GM23248 (cell line): ENCODE data around the gene RASGEF1C. TPM values are rescaled to one million over a fixed set of nuclear protein-coding genes. Genes with fewer than 3 reads are reported as not detected.

Experiments
- DNase-seq: peaks from one replicate; pipeline ENCODE4 v3.0.0-alpha.2; 2015
- H2AFZ ChIP-seq: fragments of 200-600 bp; sonication (generic); 2 replicates; pipeline ENCODE4 v1.6.1; 2016; ENCODE audit warnings: antibody characterized with exemption
- H3F3A ChIP-seq: fragments of 200-600 bp; sonication (generic); 2 replicates; pipeline ENCODE4 v1.6.1; 2016; ENCODE audit warnings: mild to moderate bottlenecking, antibody characterized with exemption, mixed run types; ENCODE audit not compliant: insufficient read depth
- H3K27ac ChIP-seq: fragments of 200-600 bp; sonication (generic); 2 replicates; pipeline ENCODE4 v1.5.1; 2016; ENCODE audit warnings: mild to moderate bottlenecking
- H3K27me3 ChIP-seq: fragments of 200-600 bp; sonication (generic); replicated peaks from 2 replicates; pipeline ENCODE4 v1.6.1; 2016; ENCODE audit warnings: mild to moderate bottlenecking; ENCODE audit not compliant: insufficient read depth
- H3K36me3 ChIP-seq: fragments of 200-600 bp; sonication (generic); 2 replicates; pipeline ENCODE4 v1.6.1; 2016; ENCODE audit warnings: low read depth, mild to moderate bottlenecking
- H3K4me1 ChIP-seq: fragments of 200-600 bp; sonication (generic); 2 replicates; pipeline ENCODE4 v1.6.1; 2016; ENCODE audit warnings: mild to moderate bottlenecking; ENCODE audit not compliant: insufficient read depth
- H3K4me2 ChIP-seq: fragments of 200-600 bp; sonication (generic); one replicate; pipeline ENCODE4 v1.6.1; 2016; ENCODE audit warnings: mild to moderate bottlenecking; ENCODE audit not compliant: unreplicated experiment
- H3K4me3 ChIP-seq: fragments of 200-600 bp; sonication (generic); 2 replicates; pipeline ENCODE4 v1.5.1; 2016; ENCODE audit warnings: mild to moderate bottlenecking
- H3K79me2 ChIP-seq: fragments of 200-600 bp; sonication (generic); 2 replicates; pipeline ENCODE4 v1.6.1; 2016; ENCODE audit warnings: mild to moderate bottlenecking; ENCODE audit not compliant: insufficient read depth
- H3K9ac ChIP-seq: fragments of 200-600 bp; sonication (generic); 2 replicates; pipeline ENCODE4 v1.6.1; 2016; ENCODE audit warnings: mild to moderate bottlenecking
- H3K9me2 ChIP-seq: fragments of 200-600 bp; sonication (generic); 2 replicates; pipeline ENCODE4 v1.6.1; 2016; ENCODE audit warnings: mixed run types, mild to moderate bottlenecking, moderate library complexity; ENCODE audit not compliant: insufficient read depth
- H3K9me3 ChIP-seq: fragments of 200-600 bp; sonication (generic); one replicate; pipeline ENCODE4 v1.6.1; 2017; ENCODE audit warnings: low read depth
- H4K20me1 ChIP-seq: fragments of 200-600 bp; sonication (generic); 2 replicates; pipeline ENCODE4 v1.6.0; 2016; ENCODE audit not compliant: insufficient read depth
- EZH2 ChIP-seq: fragments of 200-600 bp; sonication (generic); IDR thresholded peaks from 2 replicates; pipeline ENCODE4 v1.6.1; 2018; ENCODE audit warnings: antibody characterized with exemption, mild to moderate bottlenecking; ENCODE audit not compliant: insufficient read depth, poor library complexity, severe bottlenecking
- EZH2phosphoT487 ChIP-seq: fragments of 200-600 bp; sonication (generic); IDR thresholded peaks from 2 replicates; pipeline ENCODE4 v1.6.1; 2018; ENCODE audit warnings: antibody characterized with exemption, moderate library complexity, mild to moderate bottlenecking, low read depth; ENCODE audit not compliant: insufficient read depth
- WGBS, 2 experiments: methylation state at CpG; one replicate each; pipeline ENCODE4 v1.1.6; 2015 to 2017; ENCODE audit warnings: low lambda C conversion rate in 2 of 2, low coverage in 1 of 2; ENCODE audit errors: missing lambda C conversion rate in 2 of 2; 5-methylcytosine and 5-hydroxymethylcytosine counted together
- in situ Hi-C: fragments of 300-500 bp; cut with MboI; formaldehyde crosslinking; loops from 2 replicates; pipeline ENCODE4 v1.15.0; 2020
- polyA plus RNA-seq: library from polyadenylated mRNA; unstranded; fragments of >200 nt; fragmentation: Nextera tagmentation; extraction: Ambion mirVana; gene quantifications from 2 replicates; pipeline ENCODE4 v1.2.1, GENCODE V29; 2016
- total RNA-seq: library from RNA; depleted of rRNA; stranded (reverse); fragments of >200 nt; shearing (Covaris generic); gene quantifications from 2 replicates; pipeline ENCODE4 v1.2.3, GENCODE V29; 2014

The RASGEF1C gene
- total and polyA plus RNA-seq, 2 experiments from 2014 or later = not detected

- peak; percentile 17 for DNase-seq
These were observed 36.4 kb downstream of the RASGEF1C start for GRCh38 chr5:180172447-180173197.

DNA sequence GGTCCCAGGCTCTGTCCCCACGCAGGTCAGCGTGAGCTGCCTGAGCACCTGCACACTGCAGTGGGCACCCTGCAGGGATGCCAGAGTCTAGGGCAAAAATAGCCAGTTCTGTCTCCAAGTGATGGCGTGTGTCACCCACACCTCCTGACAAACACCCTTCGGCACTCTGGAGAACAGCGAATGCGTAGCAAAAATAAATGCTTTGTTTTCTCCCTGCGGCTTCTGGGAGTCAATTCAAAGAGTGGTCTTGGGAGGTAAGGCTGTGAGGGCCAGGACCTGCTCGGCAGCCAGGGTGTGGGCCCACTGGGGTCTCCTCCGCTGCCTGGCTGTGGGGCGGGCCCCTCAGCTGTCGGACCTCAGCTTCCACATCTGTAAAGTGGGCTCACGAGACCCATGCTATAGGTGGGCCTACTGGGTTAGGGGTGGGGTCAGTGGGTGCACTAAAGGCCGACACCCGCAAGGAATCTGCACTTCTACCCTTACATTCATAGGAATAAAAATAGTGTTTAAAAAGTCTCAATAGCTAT lies 37.4 kb downstream of the RASGEF1C start:
- in situ Hi-C loops = no loop called here
- H3F3A ChIP-seq = no peaks in the 10 kb centered on the region
- H2AFZ ChIP-seq = no peak overlapping the region
- H3K9me2 ChIP-seq = no peaks in the 10 kb centered on the region
- no peaks in the 10 kb centered on the region for H3K79me2 ChIP-seq
- no peaks in the 10 kb centered on the region for H3K36me3 ChIP-seq
- H3K4me3 ChIP-seq = no peak overlapping the region
- H3K9ac ChIP-seq = no peak overlapping the region
- H4K20me1 ChIP-seq = no peaks in the 10 kb centered on the region
- H3K27ac ChIP-seq = no peak overlapping the region
- no peaks in the 10 kb centered on the region; the same call in 1 of the 2 replicates for H3K27me3 ChIP-seq
- TF ChIP-seq EZH2 (no peak), EZH2phosphoT487 (no peak)
- no peak for DNase-seq
- 76 to 83% methylated on average over 13 to 14 of the region's 14 CpGs for WGBS, 2 experiments
- no peak overlapping the region for H3K4me2 ChIP-seq
- H3K4me1 ChIP-seq = no peaks in the 10 kb centered on the region
- H3K9me3 ChIP-seq = no peaks in the 10 kb centered on the region

More at GRCh38 chr5:180172447-180173197, 36.4 kb downstream of the RASGEF1C start:
- Histone ChIP-seq H4K20me1 (no peaks in the 10 kb centered on the region), H3K36me3 (no peaks in the 10 kb centered on the region), H3K27me3 (no peaks in the 10 kb centered on the region; the same call in 1 of the 2 replicates), H3F3A (no peaks in the 10 kb centered on the region), H3K9me2 (no peaks in the 10 kb centered on the region), H3K4me1 (no peaks in the 10 kb centered on the region), H2AFZ (no peak overlapping the region), H3K27ac (no peak overlapping the region), H3K4me2 (no peak overlapping the region), H3K9ac (no peak overlapping the region), H3K4me3 (no peak overlapping the region), H3K9me3 (no peaks in the 10 kb centered on the region), H3K79me2 (no peaks in the 10 kb centered on the region)
- in situ Hi-C loops = no loop called here
- WGBS, 2 experiments = 33 to 39% methylated on average over 11 of the region's 11 CpGs
- no peak for TF ChIP-seq EZH2
- TF ChIP-seq EZH2phosphoT487 = no peak

- Histone ChIP-seq H3K27me3 (no peaks in the 10 kb centered on the region; the same call in 1 of the 2 replicates), H3K4me2 (no peak overlapping the region), H3K9me3 (no peaks in the 10 kb centered on the region), H3K79me2 (no peaks in the 10 kb centered on the region), H4K20me1 (no peaks in the 10 kb centered on the region), H3K9me2 (no peaks in the 10 kb centered on the region), H3F3A (no peaks in the 10 kb centered on the region), H3K4me1 (no peaks in the 10 kb centered on the region), H3K4me3 (no peak overlapping the region), H2AFZ (no peak overlapping the region), H3K9ac (no peak overlapping the region), H3K27ac (no peak overlapping the region), H3K36me3 (no peaks in the 10 kb centered on the region)
- TF ChIP-seq EZH2phosphoT487 = no peak
- no peak for TF ChIP-seq EZH2
- in situ Hi-C loops = no loop called here
- DNase-seq = no peak
- WGBS, 2 experiments = 53 to 59% methylated on average over 19 of the region's 19 CpGs
These were observed 38.0 kb downstream of the RASGEF1C start for GRCh38 chr5:180170810-180171567.

DNA sequence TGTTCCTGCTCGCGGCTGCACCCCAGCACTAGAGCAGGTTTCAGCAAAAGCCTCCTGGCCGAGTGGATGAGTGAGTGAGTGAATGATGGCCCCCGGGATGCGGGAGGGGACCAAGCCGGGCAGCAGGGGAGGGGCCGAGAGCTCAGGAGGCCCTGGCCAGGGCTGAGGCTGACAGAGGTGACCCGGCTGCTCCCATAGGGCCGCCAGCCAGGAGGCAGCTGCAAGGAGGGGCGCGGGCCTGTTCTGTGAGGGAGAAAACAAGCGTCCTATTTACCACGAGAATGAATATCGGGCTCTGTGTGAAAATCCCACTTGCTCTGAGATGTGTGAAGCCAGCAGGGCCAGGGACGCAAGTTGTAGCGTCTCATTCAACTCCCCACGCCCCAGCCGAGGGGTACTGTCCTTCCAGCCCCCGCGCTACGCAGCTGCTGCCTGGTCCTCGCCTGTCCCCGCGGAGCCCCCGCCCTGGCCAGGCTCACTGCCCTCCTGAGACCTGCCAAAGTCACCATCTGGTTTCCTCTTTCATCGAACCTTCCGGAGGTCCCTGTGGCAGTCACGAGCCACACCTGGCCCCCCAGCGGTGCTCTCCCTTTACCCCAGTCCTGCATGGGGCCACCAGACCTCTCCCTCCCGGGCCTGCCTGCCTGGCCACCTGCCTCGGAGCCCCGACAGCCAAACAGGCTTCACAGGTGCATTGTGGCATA lies 38.8 kb downstream of the RASGEF1C start:
- H4K20me1 ChIP-seq = no peaks in the 10 kb centered on the region
- H3K27me3 ChIP-seq = no peaks in the 10 kb centered on the region; the same call in 1 of the 2 replicates
- H2AFZ ChIP-seq = no peak overlapping the region
- H3F3A ChIP-seq = no peaks in the 10 kb centered on the region
- H3K4me1 ChIP-seq = no peaks in the 10 kb centered on the region
- H3K36me3 ChIP-seq = no peaks in the 10 kb centered on the region
- H3K9me2 ChIP-seq = no peaks in the 10 kb centered on the region
- in situ Hi-C loops = no loop called here
- H3K27ac ChIP-seq = no peak overlapping the region
- H3K4me3 ChIP-seq = no peak overlapping the region
- no peak overlapping the region for H3K4me2 ChIP-seq
- DNase-seq = no peak
- TF ChIP-seq EZH2 = no peak
- no peak for TF ChIP-seq EZH2phosphoT487
- 41 to 47% methylated on average over 18 to 32 of the region's 32 CpGs for WGBS, 2 experiments
- H3K79me2 ChIP-seq = no peaks in the 10 kb centered on the region
- H3K9ac ChIP-seq = no peak overlapping the region
- no peaks in the 10 kb centered on the region for H3K9me3 ChIP-seq
